NCI-H1436 (cell line): Measurements from ENCODE around the gene ADRA2C.

Source experiments
- DNase-seq: peaks from one replicate; lab custom pipeline; 2025; lab: John Stamatoyannopoulos, UW

Gene ADRA2C

DNA sequence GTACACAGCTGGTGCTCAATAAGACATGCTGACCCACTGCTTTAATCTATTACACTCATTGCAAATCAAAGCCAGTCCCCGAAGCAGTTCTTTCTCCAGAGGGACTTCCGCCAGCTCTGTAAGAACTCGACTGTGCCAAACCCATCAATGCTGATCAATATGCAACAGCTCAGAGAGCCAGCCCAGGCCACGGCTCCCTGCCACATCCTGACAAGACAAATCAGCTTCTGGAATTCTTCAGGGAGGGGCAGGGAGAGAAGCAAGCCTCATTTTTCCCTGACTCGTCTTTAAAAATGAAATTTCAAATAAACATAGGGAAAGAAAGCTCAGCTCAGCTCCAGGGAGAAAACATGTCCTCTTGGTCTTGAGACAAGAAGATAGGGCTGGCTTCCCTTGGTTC is 5.3 kb upstream of the ADRA2C start:
- no peak for DNase-seq

DNA sequence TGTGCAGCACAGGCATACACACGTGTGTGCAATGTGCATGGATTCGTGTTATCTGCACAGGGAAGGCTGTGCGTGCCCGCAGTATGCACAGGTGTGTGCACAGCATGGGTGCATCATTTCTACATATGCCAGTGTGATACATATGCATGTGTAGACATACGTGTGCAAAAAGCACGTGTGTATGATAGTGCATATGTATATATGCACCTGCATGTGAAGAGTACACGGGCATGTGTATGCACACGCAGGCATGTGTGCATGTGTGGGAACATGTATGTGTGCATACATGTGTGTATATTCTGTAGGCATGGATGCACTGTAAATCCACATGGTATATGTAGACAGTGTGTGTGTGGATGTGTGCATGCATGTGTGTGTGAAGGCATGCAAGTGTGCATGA is 3.9 kb upstream of the ADRA2C start:
- no peak for DNase-seq

- no peak for DNase-seq
Observed at GRCh38 chr4:3762753-3763549, 3.2 kb upstream of the ADRA2C start.

DNA sequence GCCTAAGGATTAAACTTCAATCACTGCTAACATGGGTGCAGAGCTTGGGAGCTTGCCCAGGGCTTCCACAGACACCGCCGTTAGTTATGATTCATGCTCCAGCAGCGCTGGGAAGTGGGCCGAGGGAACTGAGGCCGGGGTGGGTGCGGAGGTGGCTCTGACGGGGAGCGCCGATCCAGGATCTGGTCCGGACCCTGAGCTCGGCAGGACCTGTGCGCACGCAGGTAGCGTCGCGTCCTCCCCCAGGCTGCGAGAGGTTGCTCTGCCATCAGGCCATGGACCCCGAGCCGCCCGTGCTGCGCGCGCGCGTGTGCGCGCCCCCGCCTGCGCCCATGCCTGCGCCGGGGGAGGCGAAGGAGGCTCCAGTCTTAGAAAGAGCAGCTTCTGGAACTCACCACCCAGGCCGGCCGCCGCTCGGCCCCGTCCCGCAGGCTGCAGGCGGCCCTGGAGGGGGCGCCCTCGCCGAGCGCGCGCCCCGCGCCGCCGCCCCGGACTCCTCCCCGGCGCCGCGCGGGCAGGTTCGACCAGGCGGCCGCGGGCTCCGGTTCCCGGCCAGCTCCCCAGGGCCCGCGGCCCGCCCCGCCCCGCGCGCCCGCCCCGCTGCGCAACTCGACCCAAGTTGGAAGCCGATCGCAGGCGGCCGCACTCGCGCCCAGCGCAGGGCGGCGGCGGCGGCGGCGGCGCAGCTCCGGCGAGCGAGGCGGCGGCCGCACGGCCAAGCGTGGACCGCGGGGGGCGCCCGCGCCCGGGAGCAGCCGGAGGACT is 732 bp upstream of the ADRA2C start:
- no peak for DNase-seq

DNA sequence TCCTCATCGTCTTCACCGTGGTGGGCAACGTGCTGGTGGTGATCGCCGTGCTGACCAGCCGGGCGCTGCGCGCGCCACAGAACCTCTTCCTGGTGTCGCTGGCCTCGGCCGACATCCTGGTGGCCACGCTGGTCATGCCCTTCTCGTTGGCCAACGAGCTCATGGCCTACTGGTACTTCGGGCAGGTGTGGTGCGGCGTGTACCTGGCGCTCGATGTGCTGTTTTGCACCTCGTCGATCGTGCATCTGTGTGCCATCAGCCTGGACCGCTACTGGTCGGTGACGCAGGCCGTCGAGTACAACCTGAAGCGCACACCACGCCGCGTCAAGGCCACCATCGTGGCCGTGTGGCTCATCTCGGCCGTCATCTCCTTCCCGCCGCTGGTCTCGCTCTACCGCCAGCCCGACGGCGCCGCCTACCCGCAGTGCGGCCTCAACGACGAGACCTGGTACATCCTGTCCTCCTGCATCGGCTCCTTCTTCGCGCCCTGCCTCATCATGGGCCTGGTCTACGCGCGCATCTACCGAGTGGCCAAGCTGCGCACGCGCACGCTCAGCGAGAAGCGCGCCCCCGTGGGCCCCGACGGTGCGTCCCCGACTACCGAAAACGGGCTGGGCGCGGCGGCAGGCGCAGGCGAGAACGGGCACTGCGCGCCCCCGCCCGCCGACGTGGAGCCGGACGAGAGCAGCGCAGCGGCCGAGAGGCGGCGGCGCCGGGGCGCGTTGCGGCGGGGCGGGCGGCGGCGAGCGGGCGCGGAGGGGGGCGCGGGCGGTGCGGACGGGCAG is 792 bp downstream of the ADRA2C start:
- DNase-seq = no peak

DNA sequence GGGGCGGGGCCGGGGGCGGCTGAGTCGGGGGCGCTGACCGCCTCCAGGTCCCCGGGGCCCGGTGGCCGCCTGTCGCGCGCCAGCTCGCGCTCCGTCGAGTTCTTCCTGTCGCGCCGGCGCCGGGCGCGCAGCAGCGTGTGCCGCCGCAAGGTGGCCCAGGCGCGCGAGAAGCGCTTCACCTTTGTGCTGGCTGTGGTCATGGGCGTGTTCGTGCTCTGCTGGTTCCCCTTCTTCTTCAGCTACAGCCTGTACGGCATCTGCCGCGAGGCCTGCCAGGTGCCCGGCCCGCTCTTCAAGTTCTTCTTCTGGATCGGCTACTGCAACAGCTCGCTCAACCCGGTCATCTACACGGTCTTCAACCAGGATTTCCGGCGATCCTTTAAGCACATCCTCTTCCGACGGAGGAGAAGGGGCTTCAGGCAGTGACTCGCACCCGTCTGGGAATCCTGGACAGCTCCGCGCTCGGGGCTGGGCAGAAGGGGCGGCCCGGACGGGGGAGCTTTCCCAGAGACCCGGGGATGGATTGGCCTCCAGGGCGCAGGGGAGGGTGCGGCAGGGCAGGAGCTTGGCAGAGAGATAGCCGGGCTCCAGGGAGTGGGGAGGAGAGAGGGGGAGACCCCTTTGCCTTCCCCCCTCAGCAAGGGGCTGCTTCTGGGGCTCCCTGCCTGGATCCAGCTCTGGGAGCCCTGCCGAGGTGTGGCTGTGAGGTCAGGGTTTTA is 1.5 kb downstream of the ADRA2C start:
- no peak for DNase-seq

- DNase-seq = no peak
Observed at GRCh38 chr4:3768842-3769641, 2.9 kb downstream of the ADRA2C start.

- DNase-seq = no peak
Observed at GRCh38 chr4:3769642-3770184, 3.5 kb downstream of the ADRA2C start.

GRCh38 chr4:3770323-3771163 is 4.4 kb downstream of the ADRA2C start:
- DNase-seq = no peak

GRCh38 chr4:3771164-3771809 is 5.1 kb downstream of the ADRA2C start:
- no peak for DNase-seq

DNA sequence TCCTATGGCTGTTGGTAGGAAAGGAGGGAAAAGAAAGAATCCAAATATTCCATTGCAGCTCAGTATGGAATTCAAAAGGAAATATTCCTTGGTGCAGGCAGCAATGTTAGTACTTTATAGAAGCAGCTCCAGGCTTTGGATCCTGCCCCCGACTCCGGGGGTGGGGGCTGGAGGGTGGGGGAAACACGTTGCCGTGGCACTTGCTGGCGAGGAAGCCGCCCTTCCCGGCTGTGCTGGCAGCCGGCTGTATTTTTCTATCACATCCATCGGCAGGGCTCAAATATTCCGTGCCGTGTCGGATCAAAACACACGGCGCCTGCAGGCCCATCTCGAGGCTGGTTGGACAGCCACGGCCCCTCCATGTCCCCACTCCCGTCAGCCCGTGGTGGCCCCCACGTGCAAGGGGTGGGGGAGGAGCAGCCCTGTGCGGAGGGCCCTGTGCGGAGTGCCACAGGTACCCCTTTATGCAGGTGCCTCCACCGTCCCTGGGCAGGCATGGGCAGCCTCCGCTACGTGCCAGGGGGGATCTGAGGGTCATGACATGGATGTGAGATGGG is 5.8 kb downstream of the ADRA2C start:
- DNase-seq = no peak

GRCh38 chr4:3772632-3773031 is 6.4 kb downstream of the ADRA2C start:
- DNase-seq = no peak

DNA sequence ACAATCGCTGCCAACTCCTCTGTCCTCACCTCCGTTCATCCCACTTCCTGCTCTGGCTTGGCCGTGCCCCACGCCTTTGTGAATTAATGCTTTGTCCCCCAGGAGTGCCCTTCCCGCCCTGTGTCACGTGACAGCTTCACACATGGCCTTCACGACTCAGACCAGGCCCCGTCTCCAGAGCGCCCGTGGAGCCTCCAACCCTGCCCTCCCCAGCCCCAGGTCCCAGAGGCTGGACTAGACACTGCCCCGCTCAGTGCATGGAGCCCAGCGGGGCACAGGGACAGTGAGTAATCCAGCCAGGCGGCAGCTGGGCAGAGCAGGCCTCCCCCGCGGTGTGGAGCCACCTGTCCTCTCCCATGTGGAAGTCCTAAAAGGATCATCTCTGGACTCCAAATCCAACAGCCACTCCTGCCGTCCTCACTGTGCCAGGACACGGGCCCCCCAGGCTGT is 7.4 kb downstream of the ADRA2C start:
- DNase-seq = no peak

DNA sequence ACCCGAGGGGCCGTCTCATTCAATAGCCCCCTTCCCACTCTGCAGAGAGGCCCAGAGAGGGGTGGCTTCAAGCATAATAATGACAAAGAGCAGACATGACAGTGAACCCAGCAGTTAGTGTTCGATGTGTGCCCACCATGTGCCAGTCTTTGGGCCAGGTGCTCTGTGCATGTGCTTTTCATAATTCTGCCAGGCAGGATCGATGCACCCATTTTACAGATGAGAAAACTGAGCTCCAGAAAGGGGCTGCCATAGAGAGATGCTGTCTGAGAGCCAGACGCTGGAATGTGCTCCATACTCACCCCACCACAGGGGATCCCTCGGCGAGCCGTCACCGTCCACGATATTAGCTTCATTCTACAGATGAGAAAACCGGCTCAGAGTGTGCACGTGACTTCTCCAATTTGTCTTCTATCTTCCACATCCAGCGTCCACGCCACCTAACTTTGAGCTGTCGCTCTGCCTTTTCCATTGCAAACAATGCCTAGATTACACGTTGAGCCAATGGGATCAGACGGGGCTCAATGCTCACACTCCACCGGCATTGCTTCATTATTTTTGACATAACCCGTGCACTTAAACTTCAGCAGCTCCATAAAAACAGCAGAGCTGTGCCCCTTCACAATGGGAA is 8.2 kb downstream of the ADRA2C start:
- DNase-seq = no peak

GRCh38 chr4:3775005-3775404 is 8.8 kb downstream of the ADRA2C start:
- DNase-seq = no peak

GRCh38 chr4:3775576-3775975 is 9.4 kb downstream of the ADRA2C start:
- DNase-seq = no peak

DNA sequence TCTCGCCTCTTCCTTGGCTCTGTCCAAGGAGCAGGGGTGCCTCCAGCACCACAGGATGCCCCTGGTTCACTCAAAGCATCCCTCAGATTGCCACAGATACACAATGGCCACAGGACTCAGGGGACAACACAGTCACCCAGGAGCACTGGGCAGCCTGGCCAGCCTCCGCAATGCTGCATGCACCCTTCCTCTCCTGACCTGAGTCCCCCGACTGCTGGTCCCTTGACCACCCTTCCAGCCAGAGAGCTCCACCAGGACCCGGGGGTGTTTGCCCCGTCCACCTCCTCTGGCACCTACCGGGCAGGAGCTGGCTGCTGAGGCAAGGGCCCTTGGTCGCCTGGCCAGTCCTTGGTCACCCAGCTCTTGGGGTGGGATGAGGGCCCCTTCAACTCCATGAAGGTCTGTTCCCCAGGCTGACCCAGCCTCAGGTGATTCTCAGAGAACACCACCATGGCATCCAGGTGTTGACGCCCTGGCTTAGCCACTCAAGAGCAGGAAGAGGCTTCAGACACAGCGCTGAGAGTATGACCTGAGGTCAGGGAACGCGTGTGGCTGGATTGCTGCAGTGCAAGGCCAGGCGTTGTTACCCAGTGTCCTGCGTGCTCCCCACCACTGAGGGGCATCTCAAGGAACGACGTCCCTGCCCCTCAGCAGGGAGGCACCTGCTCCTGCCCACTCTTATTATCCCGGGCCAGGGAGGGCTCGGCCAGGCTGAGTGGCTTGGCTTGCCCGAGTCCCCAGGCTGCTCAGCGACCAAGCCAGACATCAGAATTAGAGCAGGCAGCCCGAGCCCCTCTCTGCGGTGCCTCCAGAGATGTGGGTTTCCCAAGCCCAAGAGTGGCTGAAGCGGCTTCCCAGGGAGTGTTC is 10.2 kb downstream of the ADRA2C start:
- DNase-seq = no peak

GRCh38 chr4:3777033-3777390 is 10.8 kb downstream of the ADRA2C start:
- no peak for DNase-seq
